OCI-LY3 (cell line): ENCODE data around the gene NRDC.

ENCODE experiments used
- EZH2phosphoT487 ChIP-seq: fragments of 200-600 bp; shearing (Covaris generic); IDR thresholded peaks from 2 replicates; pipeline ENCODE4 v1.6.1; 2018; ENCODE audit warnings: antibody characterized with exemption, mixed run types, low read depth
- TF ChIP-seq, protein P1 (sequence below): fragments of 200-600, 300-600 bp; sonication (generic); IDR thresholded peaks from 2 replicates; pipeline ENCODE4 v1.5.1; 2014; ENCODE audit warnings: antibody characterized with exemption, low read length, low read depth

- TF ChIP-seq, protein P1, sequence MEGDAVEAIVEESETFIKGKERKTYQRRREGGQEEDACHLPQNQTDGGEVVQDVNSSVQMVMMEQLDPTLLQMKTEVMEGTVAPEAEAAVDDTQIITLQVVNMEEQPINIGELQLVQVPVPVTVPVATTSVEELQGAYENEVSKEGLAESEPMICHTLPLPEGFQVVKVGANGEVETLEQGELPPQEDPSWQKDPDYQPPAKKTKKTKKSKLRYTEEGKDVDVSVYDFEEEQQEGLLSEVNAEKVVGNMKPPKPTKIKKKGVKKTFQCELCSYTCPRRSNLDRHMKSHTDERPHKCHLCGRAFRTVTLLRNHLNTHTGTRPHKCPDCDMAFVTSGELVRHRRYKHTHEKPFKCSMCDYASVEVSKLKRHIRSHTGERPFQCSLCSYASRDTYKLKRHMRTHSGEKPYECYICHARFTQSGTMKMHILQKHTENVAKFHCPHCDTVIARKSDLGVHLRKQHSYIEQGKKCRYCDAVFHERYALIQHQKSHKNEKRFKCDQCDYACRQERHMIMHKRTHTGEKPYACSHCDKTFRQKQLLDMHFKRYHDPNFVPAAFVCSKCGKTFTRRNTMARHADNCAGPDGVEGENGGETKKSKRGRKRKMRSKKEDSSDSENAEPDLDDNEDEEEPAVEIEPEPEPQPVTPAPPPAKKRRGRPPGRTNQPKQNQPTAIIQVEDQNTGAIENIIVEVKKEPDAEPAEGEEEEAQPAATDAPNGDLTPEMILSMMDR, result no peak
- no peak for TF ChIP-seq EZH2phosphoT487
Observed at GRCh38 chr1:51794260-51794659, 84.3 kb downstream of the NRDC start.
